PC-9 (cell line): Measurements from ENCODE around the gene DNAI2.

ENCODE experiments used
- EZH2 ChIP-seq: fragments of 200-600 bp; sonication (generic); IDR thresholded peaks from 2 replicates; pipeline ENCODE4 v1.8.0; 2017; ENCODE audit warnings: antibody characterized with exemption, low read depth
- TF ChIP-seq, protein P1 (sequence below): fragments of 200-600 bp; sonication (generic); conservative IDR thresholded peaks from 2 replicates; pipeline ENCODE4 v1.6.1; 2017; ENCODE audit warnings: mixed run types, antibody characterized with exemption, mild to moderate bottlenecking, moderate library complexity

DNA sequence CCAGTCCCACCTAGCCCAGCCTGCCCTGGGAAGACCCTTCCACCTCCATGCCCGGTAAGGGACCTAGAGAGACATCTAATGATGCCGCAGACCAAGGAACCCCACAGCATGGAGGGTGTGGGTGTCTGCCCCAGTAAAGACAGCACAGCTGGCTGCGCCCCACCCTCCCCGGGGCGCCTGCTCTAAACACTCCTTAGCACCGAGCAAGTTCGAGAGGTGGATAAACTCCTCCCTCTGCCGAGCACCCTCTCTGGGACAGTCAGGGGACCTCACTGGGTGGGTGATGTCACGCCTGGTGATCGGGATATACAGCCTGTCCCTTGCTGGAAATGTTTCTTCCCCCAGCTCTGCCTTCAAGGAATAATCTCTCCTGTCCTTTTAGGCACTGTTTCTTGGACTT, 16.7 kb upstream of the DNAI2 start:
- TF ChIP-seq, protein P1, sequence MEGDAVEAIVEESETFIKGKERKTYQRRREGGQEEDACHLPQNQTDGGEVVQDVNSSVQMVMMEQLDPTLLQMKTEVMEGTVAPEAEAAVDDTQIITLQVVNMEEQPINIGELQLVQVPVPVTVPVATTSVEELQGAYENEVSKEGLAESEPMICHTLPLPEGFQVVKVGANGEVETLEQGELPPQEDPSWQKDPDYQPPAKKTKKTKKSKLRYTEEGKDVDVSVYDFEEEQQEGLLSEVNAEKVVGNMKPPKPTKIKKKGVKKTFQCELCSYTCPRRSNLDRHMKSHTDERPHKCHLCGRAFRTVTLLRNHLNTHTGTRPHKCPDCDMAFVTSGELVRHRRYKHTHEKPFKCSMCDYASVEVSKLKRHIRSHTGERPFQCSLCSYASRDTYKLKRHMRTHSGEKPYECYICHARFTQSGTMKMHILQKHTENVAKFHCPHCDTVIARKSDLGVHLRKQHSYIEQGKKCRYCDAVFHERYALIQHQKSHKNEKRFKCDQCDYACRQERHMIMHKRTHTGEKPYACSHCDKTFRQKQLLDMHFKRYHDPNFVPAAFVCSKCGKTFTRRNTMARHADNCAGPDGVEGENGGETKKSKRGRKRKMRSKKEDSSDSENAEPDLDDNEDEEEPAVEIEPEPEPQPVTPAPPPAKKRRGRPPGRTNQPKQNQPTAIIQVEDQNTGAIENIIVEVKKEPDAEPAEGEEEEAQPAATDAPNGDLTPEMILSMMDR, result no peak
- no peak for TF ChIP-seq EZH2
